CD1c-positive myeloid dendritic cell (primary cell): Measurements from ENCODE around the gene HELZ2.
"Not testable (repeated sequence)": the region's sequence is repeated elsewhere in the genome, so short reads cannot be mapped to it uniquely, and the experiment has no call there.

Source experiments
- DNase-seq: peaks from one replicate; pipeline ENCODE4 v3.0.0-alpha.2; 2016; ENCODE audit errors: extremely low spot score

Gene HELZ2, protein sequence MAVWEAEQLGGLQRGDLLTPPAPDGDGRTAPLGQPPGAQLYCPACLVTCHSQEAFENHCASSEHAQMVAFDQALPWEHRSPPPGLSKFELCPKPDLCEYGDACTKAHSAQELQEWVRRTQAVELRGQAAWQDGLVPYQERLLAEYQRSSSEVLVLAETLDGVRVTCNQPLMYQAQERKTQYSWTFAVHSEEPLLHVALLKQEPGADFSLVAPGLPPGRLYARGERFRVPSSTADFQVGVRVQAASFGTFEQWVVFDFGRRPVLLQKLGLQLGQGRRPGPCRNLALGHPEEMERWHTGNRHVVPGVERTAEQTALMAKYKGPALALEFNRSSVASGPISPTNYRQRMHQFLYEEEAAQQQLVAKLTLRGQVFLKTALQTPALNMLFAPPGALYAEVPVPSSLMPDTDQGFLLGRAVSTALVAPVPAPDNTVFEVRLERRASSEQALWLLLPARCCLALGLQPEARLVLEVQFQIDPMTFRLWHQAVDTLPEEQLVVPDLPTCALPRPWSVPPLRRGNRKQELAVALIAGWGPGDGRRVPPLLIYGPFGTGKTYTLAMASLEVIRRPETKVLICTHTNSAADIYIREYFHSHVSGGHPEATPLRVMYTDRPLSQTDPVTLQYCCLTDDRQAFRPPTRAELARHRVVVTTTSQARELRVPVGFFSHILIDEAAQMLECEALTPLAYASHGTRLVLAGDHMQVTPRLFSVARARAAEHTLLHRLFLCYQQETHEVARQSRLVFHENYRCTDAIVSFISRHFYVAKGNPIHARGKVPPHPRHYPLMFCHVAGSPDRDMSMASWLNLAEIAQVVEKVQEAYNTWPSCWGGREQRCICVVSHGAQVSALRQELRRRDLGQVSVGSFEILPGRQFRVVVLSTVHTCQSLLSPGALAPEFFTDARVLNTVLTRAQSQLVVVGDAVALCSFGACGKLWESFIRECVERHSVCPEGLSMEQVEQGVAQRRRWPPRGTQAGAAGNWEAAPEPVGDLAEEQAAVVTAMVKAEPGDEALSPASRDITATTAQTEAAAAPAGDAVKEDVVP (N-terminal part only)

DNA sequence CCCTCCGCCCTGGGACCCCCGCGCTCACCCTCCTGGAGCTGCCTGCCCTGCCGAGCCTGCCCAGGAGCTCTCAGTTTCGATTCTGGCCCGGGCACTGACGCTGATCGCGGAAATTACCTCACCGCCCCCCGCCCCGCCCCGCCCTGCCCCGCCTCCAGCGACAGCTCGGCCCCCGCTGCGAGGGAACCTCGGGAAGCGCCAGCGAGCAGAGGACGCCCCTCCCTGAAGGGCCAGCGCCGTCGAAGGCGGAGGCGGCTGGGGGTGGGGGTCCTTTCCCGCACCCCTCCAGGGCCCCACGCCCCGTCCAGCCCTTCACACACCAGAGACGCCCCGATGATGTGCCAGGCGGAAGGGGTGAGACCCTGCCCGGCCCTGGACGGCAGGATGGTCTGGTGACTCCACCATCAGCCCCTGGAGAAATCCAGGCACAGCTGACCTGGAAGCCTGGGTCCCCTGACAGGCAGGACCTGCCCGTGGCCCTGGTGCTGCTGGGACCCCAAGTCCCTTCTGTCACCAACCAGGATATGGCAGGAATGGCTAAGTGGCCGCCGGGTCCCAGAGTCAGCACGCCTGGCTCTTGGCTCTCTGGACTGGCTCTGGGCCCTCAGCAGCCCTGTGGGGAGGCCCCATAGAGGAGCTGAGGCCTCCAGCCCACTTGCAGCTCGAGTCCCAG, at the start of gene HELZ2:
Gene HELZ2 (minus strand): TSS at position 84 of the 673 bp plus-strand sequence. CDS start 1,854 bp downstream, outside the sequence.
- peak; percentile 84 for DNase-seq

GRCh38 chr20:63622732-63623131, 48.7 kb upstream of the HELZ2 start:
- DNase-seq, result no peak

- DNase-seq, result no peak
Measured at GRCh38 chr20:63622096-63622495, 48.1 kb upstream of the HELZ2 start.

GRCh38 chr20:63620991-63621390, 47.0 kb upstream of the HELZ2 start:
- DNase-seq, result no peak

GRCh38 chr20:63619505-63619904, 45.5 kb upstream of the HELZ2 start:
- DNase-seq, result no peak

- no peak for DNase-seq
Measured at GRCh38 chr20:63619086-63619485, 45.0 kb upstream of the HELZ2 start.

DNA sequence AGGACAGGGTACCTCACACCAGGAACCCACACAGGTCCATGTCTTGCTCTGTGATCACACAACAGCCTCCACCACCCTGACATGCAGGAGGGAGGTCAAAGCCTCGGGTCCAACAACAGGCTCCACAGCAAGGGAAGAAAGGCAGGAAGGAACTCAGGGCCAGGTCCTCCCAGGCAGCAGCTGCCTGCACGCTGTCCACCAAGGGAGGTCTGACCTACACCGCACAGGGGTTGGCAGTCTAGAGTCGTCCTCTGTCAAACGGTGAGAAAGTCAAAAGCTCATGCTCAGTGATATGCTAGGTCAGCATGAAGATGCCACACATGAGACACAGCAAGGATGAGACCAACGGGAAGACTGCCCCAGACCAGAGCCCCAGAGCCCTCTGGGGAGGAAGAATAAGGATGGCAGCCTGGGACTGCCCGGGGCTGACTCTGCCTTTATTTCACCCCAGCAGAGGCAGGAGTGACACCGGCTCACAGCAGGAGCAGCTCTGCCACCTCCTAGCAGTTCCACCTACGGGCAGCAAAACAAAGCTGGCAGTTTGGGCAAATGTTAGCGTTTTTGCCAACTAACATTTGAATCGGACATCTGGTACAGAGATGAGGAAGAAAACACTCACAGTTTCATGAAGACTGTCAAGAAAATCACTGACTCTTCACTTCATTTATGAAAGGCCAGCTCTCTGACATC, 44.4 kb upstream of the HELZ2 start:
- DNase-seq, result no peak

- no peak for DNase-seq
Measured at GRCh38 chr20:63617876-63618265, 43.8 kb upstream of the HELZ2 start.

- DNase-seq, result no peak
Measured at GRCh38 chr20:63617092-63617875, 43.2 kb upstream of the HELZ2 start.

- DNase-seq, result not testable (repeated sequence)
Measured at GRCh38 chr20:63613863-63614594, 40.0 kb upstream of the HELZ2 start.

DNA sequence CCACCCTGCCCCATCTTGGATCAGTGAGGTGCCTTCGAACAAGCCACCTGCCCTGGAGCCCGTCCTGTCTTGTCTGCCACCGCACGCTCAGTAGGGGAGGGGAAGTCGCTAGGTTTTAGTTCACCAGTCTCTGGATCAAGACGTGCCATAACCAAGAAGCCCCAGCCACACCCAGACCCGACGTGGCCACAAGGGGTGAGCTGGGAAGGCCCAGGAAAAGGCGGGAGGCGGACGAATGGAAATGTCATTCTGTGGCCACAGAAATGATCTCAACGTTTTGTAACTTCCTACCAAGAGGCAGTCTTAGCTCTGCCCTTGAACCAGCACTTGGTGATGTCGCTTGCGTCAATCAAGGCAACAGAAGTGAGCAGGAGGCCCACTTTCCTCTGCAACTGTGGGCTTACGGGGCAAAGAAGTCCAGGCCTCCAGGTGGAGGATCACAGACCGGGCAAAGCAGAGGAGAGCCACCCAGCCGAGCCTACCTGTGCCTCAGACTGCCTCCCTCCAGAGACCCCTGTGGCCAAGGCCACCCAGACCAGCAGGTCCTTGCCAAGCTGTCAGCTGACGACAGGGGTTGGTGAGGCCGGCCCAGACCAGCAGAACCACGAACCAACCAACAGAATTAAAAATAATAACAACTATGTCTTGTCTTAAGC, 38.4 kb upstream of the HELZ2 start:
- peak; percentile 85 for DNase-seq

- no peak for DNase-seq
Measured at GRCh38 chr20:63611646-63612045, 37.6 kb upstream of the HELZ2 start.

- no peak for DNase-seq
Measured at GRCh38 chr20:63610581-63611435, 36.8 kb upstream of the HELZ2 start.

GRCh38 chr20:63606686-63607085, 32.6 kb upstream of the HELZ2 start:
- DNase-seq, result peak; percentile 22

DNA sequence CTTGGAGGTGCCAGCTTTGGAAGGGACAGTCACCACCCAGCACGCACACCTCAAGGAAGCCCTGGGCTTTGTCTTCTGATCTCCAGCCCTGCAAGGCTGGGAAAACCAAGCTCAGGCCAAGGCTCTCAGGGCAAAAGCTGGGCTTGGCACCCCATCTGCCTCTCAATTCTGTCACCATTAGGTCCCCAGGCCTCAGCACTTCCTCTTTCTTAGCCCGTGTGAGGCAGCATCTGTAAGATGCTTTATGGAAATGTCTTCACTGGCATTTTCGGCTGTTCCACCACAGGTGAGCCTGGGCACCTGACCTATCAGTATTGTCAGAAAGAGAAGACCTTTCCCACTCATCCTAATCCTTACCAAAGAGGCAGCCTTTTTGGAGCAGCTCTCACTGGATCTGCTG, 28.3 kb upstream of the HELZ2 start:
- DNase-seq, result no peak

DNA sequence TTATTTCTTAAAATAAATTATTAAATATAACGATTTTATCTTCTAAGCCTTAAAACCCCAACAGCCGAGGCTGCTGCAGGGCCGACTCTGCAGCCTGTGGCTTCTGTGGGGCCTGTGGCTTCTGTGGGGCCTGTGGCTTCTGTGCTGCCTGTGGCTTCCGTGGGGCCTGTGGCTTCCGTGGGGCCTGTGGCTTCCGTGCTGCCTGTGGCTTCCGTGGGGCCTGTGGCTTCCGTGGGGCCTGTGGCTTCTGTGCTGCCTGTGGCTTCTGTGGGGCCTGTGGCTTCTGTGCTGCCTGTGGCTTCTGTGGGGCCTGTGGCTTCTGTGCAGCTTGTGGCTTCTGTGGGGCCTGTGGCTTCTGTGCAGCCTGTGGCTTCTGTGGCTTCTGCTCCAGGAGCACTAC, 27.6 kb upstream of the HELZ2 start:
- DNase-seq, result not testable (repeated sequence)

GRCh38 chr20:63599396-63600050, 25.5 kb upstream of the HELZ2 start:
- no peak for DNase-seq
